Endothelial cell (in vitro differentiated cells): ENCODE measurements around the gene ZNF813. TPM values are rescaled to one million over a fixed set of nuclear protein-coding genes. Genes with fewer than 3 reads are reported as not detected.

Experiments
- DNase-seq: peaks from one replicate; pipeline ENCODE4 v3.0.0; 2021; ENCODE audit warnings: low spot score
- H3K27ac Mint-ChIP-seq: one replicate; pipeline ENCODE4 v1.8.0; 2021; ENCODE audit warnings: mixed read lengths, inconsistent platforms; ENCODE audit not compliant: unreplicated experiment
- H3K27me3 Mint-ChIP-seq: one replicate; pipeline ENCODE4 v1.8.0; 2021; ENCODE audit warnings: mild to moderate bottlenecking, moderate library complexity, mixed read lengths, inconsistent platforms; ENCODE audit not compliant: unreplicated experiment
- H3K36me3 Mint-ChIP-seq: one replicate; pipeline ENCODE4 v1.8.0; 2021; ENCODE audit warnings: mild to moderate bottlenecking, low read depth, mixed read lengths, inconsistent platforms; ENCODE audit not compliant: unreplicated experiment
- H3K4me1 Mint-ChIP-seq: one replicate; pipeline ENCODE4 v1.8.0; 2021; ENCODE audit warnings: mild to moderate bottlenecking, mixed read lengths, inconsistent platforms; ENCODE audit not compliant: unreplicated experiment
- H3K4me3 Mint-ChIP-seq: one replicate; pipeline ENCODE4 v1.8.0; 2021; ENCODE audit warnings: mild to moderate bottlenecking, mixed read lengths, inconsistent platforms; ENCODE audit not compliant: unreplicated experiment
- H3K9me3 Mint-ChIP-seq: one replicate; pipeline ENCODE4 v1.8.0; 2021; ENCODE audit warnings: mixed read lengths, inconsistent platforms; ENCODE audit not compliant: unreplicated experiment
- CTCF ChIP-seq: fragments of 200-600 bp; sonication (generic); IDR thresholded peaks from one replicate; pipeline ENCODE4 v1.5.0; 2021; ENCODE audit warnings: antibody characterized with exemption; ENCODE audit not compliant: unreplicated experiment
- total RNA-seq: library from RNA; stranded (reverse); fragmentation: NEBNext Ultra II Directional; extraction: Animal tissue kit (Norgen Biotek cat#: 25700); gene quantifications from one replicate; pipeline ENCODE4 v1.2.1, GENCODE V29; 2021; ENCODE audit not compliant: unreplicated experiment

The ZNF813 gene
- total RNA-seq, 1 donor from 2014 or later: 29.9 TPM

GRCh38 chr19:53538378-53539109 lies 71.0 kb downstream of the ZNF813 start:
- no peak for TF ChIP-seq CTCF
- peaks cover 5% of the 10 kb centered on the region for H3K36me3 Mint-ChIP-seq
- no peak overlapping the region for H3K27ac Mint-ChIP-seq
- H3K4me3 Mint-ChIP-seq: peak overlapping the region; percentile 97
- H3K9me3 Mint-ChIP-seq: no peaks in the 10 kb centered on the region
- H3K27me3 Mint-ChIP-seq: peaks cover 5% of the 10 kb centered on the region
- H3K4me1 Mint-ChIP-seq: peaks cover 3% of the 10 kb centered on the region
- no peak for DNase-seq

GRCh38 chr19:53540091-53540490 lies 72.6 kb downstream of the ZNF813 start:
- H3K36me3 Mint-ChIP-seq: peaks cover 5% of the 10 kb centered on the region
- H3K27me3 Mint-ChIP-seq: peaks cover 5% of the 10 kb centered on the region
- no peak overlapping the region for H3K4me3 Mint-ChIP-seq
- DNase-seq: no peak
- TF ChIP-seq CTCF: no peak
- no peaks in the 10 kb centered on the region for H3K9me3 Mint-ChIP-seq
- no peak overlapping the region for H3K27ac Mint-ChIP-seq
- H3K4me1 Mint-ChIP-seq: peaks cover 3% of the 10 kb centered on the region

- Mint-ChIP-seq H3K27me3 (peaks cover 8% of the 10 kb centered on the region), H3K4me3 (no peak overlapping the region), H3K4me1 (peaks cover 6% of the 10 kb centered on the region), H3K27ac (no peak overlapping the region), H3K9me3 (no peaks in the 10 kb centered on the region), H3K36me3 (peaks cover 5% of the 10 kb centered on the region)
- TF ChIP-seq CTCF: no peak
- DNase-seq: no peak
Observed at GRCh38 chr19:53541971-53542370, 74.4 kb downstream of the ZNF813 start.

- peaks cover 5% of the 10 kb centered on the region for H3K36me3 Mint-ChIP-seq
- H3K9me3 Mint-ChIP-seq: no peaks in the 10 kb centered on the region
- H3K27ac Mint-ChIP-seq: no peak overlapping the region
Observed at GRCh38 chr19:53545271-53546065, 77.9 kb downstream of the ZNF813 start.

More at GRCh38 chr19:53545271-53546065, 77.9 kb downstream of the ZNF813 start:
- Mint-ChIP-seq H3K27me3 (peaks cover 3% of the 10 kb centered on the region), H3K4me3 (no peak overlapping the region), H3K4me1 (peaks cover 20% of the 10 kb centered on the region)
- TF ChIP-seq CTCF: no peak
- DNase-seq: no peak

Other genes starting within 250 kb of the ZNF813 start
- gene ZNF677, start 212.9 kb upstream of the ZNF813 start, total RNA-seq: 32.2 TPM
- gene VN1R2, start 209.4 kb upstream of the ZNF813 start, total RNA-seq: not detected
- not detected for gene VN1R4, start 200.0 kb upstream of the ZNF813 start, total RNA-seq
- gene ZNF845, start 134.0 kb upstream of the ZNF813 start, total RNA-seq: 8.6 TPM
- 8.6 TPM for gene ZNF525, start 102.0 kb upstream of the ZNF813 start, total RNA-seq
- gene ZNF765, start 72.6 kb upstream of the ZNF813 start, total RNA-seq: 17.8 TPM
- gene ZNF761, start 35.7 kb upstream of the ZNF813 start, total RNA-seq: 21.9 TPM
- 26.6 TPM for gene ZNF331, start 70.4 kb downstream of the ZNF813 start, total RNA-seq
- gene DPRX, start 164.3 kb downstream of the ZNF813 start, total RNA-seq: not detected